ENCODE data around the gene JRKL. TPM values are rescaled to one million over a fixed set of nuclear protein-coding genes. Genes with fewer than 3 reads are reported as not detected.

The JRKL gene
- polyA plus RNA-seq, 3 donors = 1.3 to 2.0 (median 1.9) TPM

DNA sequence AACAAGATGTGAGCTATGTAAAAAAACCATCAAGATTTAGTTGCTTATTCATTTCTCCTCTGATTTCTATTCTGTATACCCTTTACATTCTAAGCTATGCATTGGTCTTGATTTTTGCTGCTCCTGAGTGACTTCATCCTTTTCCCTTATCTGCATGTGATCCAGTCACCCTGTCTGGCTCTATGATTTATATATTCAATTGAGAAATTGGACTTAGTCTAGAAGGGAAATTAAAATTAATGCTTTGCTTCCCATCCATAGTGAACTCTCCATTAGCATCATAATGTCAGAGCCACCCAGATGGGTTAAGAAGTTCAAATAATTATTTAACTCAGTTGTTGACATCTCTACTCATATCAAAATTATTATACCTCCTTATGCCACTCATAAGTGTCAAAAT, 5.0 kb downstream of the JRKL start:
- no peak overlapping the region for H2AFZ ChIP-seq (ENCODE audit: insufficient read depth, low read depth, low read length, poor library complexity, severe bottlenecking)
- intact Hi-C loops (cut with micrococcal nuclease) = loop anchor here (10.0 kb wide), 1 partner anchor 560 kb away; no protein-coding TSS in a partner anchor
- Mint-ChIP-seq H3K36me3 (peaks cover 3 to 6% of the 10 kb centered on the region in 2 donors), H3K4me3 (no peak overlapping the region), H3K9me3 (peaks cover 0 to 5% (median 0%) of the 10 kb centered on the region in 7 donors), H3K27me3 (ENCODE audit: low read depth in 3 of 3) (peaks cover 0 to 5% (median 0%) of the 10 kb centered on the region in 3 donors), H3K27ac (peak overlapping the region in 1 of 7 donors; percentile 60), H3K4me1 (peaks cover 12% of the 10 kb centered on the region)
- DNase-seq = no peak
- no peak overlapping the region for H3K4me2 ChIP-seq (replicated peaks; ENCODE audit: extremely low read depth, low read length, poor library complexity, severe bottlenecking)
- peaks cover 7 to 8% of the 10 kb centered on the region in 2 donors for H3K4me1 ChIP-seq (ENCODE audit: control insufficient read depth in 1 of 2, insufficient read depth in 2 of 2, low read length in 2 of 2)
- TF ChIP-seq, protein P1, sequence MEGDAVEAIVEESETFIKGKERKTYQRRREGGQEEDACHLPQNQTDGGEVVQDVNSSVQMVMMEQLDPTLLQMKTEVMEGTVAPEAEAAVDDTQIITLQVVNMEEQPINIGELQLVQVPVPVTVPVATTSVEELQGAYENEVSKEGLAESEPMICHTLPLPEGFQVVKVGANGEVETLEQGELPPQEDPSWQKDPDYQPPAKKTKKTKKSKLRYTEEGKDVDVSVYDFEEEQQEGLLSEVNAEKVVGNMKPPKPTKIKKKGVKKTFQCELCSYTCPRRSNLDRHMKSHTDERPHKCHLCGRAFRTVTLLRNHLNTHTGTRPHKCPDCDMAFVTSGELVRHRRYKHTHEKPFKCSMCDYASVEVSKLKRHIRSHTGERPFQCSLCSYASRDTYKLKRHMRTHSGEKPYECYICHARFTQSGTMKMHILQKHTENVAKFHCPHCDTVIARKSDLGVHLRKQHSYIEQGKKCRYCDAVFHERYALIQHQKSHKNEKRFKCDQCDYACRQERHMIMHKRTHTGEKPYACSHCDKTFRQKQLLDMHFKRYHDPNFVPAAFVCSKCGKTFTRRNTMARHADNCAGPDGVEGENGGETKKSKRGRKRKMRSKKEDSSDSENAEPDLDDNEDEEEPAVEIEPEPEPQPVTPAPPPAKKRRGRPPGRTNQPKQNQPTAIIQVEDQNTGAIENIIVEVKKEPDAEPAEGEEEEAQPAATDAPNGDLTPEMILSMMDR (IDR thresholded peaks at IDR 0.05) = no peak
- H4K20me1 ChIP-seq (ENCODE audit: insufficient read depth, low read length) = no peaks in the 10 kb centered on the region
- no peak overlapping the region for H3K27ac ChIP-seq (ENCODE audit: low read depth in 1 of 2, low read length in 2 of 2)
- peaks cover 17% of the 10 kb centered on the region for H3K79me2 ChIP-seq (ENCODE audit: insufficient read depth, low read length)
- H3K36me3 ChIP-seq (replicated peaks in 1 of 2; ENCODE audit: control insufficient read depth in 1 of 2, insufficient read depth in 2 of 2, low read length in 2 of 2) = no peaks in the 10 kb centered on the region
- no peak overlapping the region for H3K9ac ChIP-seq (ENCODE audit: insufficient read depth, low read length, poor library complexity, severe bottlenecking)
- no peaks in the 10 kb centered on the region for H3K27me3 ChIP-seq (ENCODE audit: control insufficient read depth in 2 of 2, insufficient read depth in 2 of 2, low read length in 2 of 2)
- no peak overlapping the region for H3K4me3 ChIP-seq (replicated peaks in 1 of 3; ENCODE audit: low read depth in 2 of 3, low read length in 3 of 3)
- H3K9me3 ChIP-seq (replicated peaks in 1 of 2; ENCODE audit: control insufficient read depth in 1 of 2, insufficient read depth in 1 of 2, low read length in 2 of 2) = no peaks in the 10 kb centered on the region

DNA sequence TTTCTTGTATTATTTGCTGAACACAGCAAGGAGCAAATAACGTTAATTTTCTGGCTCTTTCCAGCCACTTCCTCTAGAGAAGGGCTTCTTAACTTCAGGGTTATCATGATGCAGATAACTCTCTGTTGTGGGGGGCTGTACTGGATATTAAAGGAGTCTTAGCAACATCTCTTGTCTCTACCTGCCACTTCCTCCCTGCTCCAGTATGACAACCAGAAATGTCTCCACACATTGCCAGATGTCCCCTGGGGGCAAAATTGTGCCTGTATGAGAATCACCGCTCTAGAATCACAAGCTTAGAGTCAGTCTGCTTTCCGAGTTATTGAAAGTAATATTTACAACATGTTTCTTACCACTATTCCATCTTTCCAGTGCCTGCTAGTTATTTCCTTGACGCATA, 6.8 kb downstream of the JRKL start:
- intact Hi-C loops (cut with micrococcal nuclease) = loop anchor here (10.0 kb wide), 1 partner anchor 562 kb away; no protein-coding TSS in a partner anchor
- no peak overlapping the region for H3K9ac ChIP-seq (ENCODE audit: insufficient read depth, low read length, poor library complexity, severe bottlenecking)
- peak overlapping the region in 1 of 7 donors; percentile 26 for H3K27ac Mint-ChIP-seq
- H3K27ac ChIP-seq (ENCODE audit: low read depth in 1 of 2, low read length in 2 of 2) = no peak overlapping the region
- peaks cover 0 to 2% (median 0%) of the 10 kb centered on the region in 7 donors for H3K9me3 Mint-ChIP-seq
- H3K9me3 ChIP-seq (replicated peaks in 1 of 2; ENCODE audit: control insufficient read depth in 1 of 2, insufficient read depth in 1 of 2, low read length in 2 of 2) = no peaks in the 10 kb centered on the region
- H3K79me2 ChIP-seq (ENCODE audit: insufficient read depth, low read length) = no peaks in the 10 kb centered on the region
- no peak overlapping the region for H3K4me3 Mint-ChIP-seq
- H3K4me2 ChIP-seq (replicated peaks; ENCODE audit: extremely low read depth, low read length, poor library complexity, severe bottlenecking) = no peak overlapping the region
- WGBS (ENCODE audit: insufficient coverage) = no CpG with 5 or more reads among the region's 4 CpGs
- TF ChIP-seq, protein P1 (IDR thresholded peaks at IDR 0.05) = no peak
- peaks cover 0 to 2% of the 10 kb centered on the region in 2 donors for H3K36me3 Mint-ChIP-seq
- no peaks in the 10 kb centered on the region for H3K27me3 ChIP-seq (ENCODE audit: control insufficient read depth in 2 of 2, insufficient read depth in 2 of 2, low read length in 2 of 2)
- H3K4me3 ChIP-seq (replicated peaks in 1 of 3; ENCODE audit: low read depth in 2 of 3, low read length in 3 of 3) = no peak overlapping the region
- H4K20me1 ChIP-seq (ENCODE audit: insufficient read depth, low read length) = no peaks in the 10 kb centered on the region
- H3K27me3 Mint-ChIP-seq (ENCODE audit: low read depth in 3 of 3) = peaks cover 0 to 5% (median 0%) of the 10 kb centered on the region in 3 donors
- H3K4me1 ChIP-seq (ENCODE audit: control insufficient read depth in 1 of 2, insufficient read depth in 2 of 2, low read length in 2 of 2) = no peaks in the 10 kb centered on the region
- DNase-seq = no peak
- H2AFZ ChIP-seq (ENCODE audit: insufficient read depth, low read depth, low read length, poor library complexity, severe bottlenecking) = no peak overlapping the region
- no peaks in the 10 kb centered on the region for H3K36me3 ChIP-seq (replicated peaks in 1 of 2; ENCODE audit: control insufficient read depth in 1 of 2, insufficient read depth in 2 of 2, low read length in 2 of 2)
- H3K4me1 Mint-ChIP-seq = no peaks in the 10 kb centered on the region
